ENCODE results near the gene KLK1. TPM values are rescaled to one million over a fixed set of nuclear protein-coding genes. Genes with fewer than 3 reads are reported as not detected.
"Not testable (repeated sequence)": the region's sequence is repeated elsewhere in the genome, so short reads cannot be mapped to it uniquely, and the experiment has no call there.

KLK1 gene
- polyA plus RNA-seq, 1 of the 3 experiments (the other 2 are of a cell fraction), result not detected

GRCh38 chr19:50785329-50785728 lies 38.3 kb downstream of the KLK1 start:
- Histone ChIP-seq H2AFZ (ENCODE audit: low read depth) (no peak overlapping the region), H3K9me2 (no peaks in the 10 kb centered on the region), H4K20me1 (ENCODE audit: insufficient read depth) (no peaks in the 10 kb centered on the region), H3F3A (replicated peaks; ENCODE audit: insufficient read depth) (no peaks in the 10 kb centered on the region), H3K27ac (ENCODE audit: low read depth in 2 of 2, low read length in 1 of 2) (no peak overlapping the region), H3K9ac (no peak overlapping the region), H3K36me3 (replicated peaks in 1 of 2; ENCODE audit: control insufficient read depth in 1 of 2, insufficient read depth in 2 of 2, low read length in 1 of 2) (no peaks in the 10 kb centered on the region), H3K9me3 (no peaks in the 10 kb centered on the region), H3K79me2 (ENCODE audit: insufficient read depth) (no peaks in the 10 kb centered on the region), H3K27me3 (ENCODE audit: insufficient read depth) (peaks cover 17% of the 10 kb centered on the region), H3K4me2 (no peak overlapping the region), H3K4me3 (ENCODE audit: low read depth in 2 of 2, low read length in 1 of 2) (no peak overlapping the region), H3K4me1 (ENCODE audit: control insufficient read depth in 1 of 2, insufficient read depth in 2 of 2, low read depth in 1 of 2, low read length in 1 of 2) (no peaks in the 10 kb centered on the region)
- 70% methylated on average over 12 of the region's 12 CpGs for WGBS (ENCODE audit: low lambda C conversion rate)
- POLR2A ChIA-PET, result no interaction called here
- CTCF ChIA-PET, result interaction anchor here (4.8 to 9.7 kb wide), 2 partner anchors 62 to 115 kb away, joined by 44 to 113 read pairs; partner anchors contain the start of gene CLEC11A
- TF ChIP-seq MEF2A (IDR thresholded peaks at IDR 0.05; ENCODE audit: borderline replicate concordance, low read depth) (no peak), SMC3 (IDR thresholded peaks at IDR 0.05; ENCODE audit: low read depth, low read length) (no peak), ELF1 (IDR thresholded peaks at IDR 0.05) (no peak), USF2 (IDR thresholded peaks at IDR 0.05; ENCODE audit: borderline replicate concordance, low read depth, low read length) (no peak), EZH2phosphoT487 (IDR thresholded peaks at IDR 0.05; ENCODE audit: borderline replicate concordance, low read depth) (no peak), NFIC (IDR thresholded peaks at IDR 0.05; ENCODE audit: borderline replicate concordance) (no peak), RAD21 (IDR thresholded peaks at IDR 0.05; ENCODE audit: low read length) (no peak), GABPA (IDR thresholded peaks at IDR 0.05; ENCODE audit: low read depth) (no peak), NRF1 (IDR thresholded peaks at IDR 0.05; ENCODE audit: low read depth, low read length) (no peak), USF1 (IDR thresholded peaks at IDR 0.05; ENCODE audit: borderline replicate concordance, low read depth) (no peak), JUND (IDR thresholded peaks at IDR 0.05) (no peak), POLR2AphosphoS5 (IDR thresholded peaks at IDR 0.05; ENCODE audit: low read depth, low read length) (no peak), RXRA (IDR thresholded peaks at IDR 0.05; ENCODE audit: borderline replicate concordance, low read depth) (no peak), IRF3 (IDR thresholded peaks at IDR 0.05; ENCODE audit: low read depth, low read length) (no peak), YY1 (IDR thresholded peaks at IDR 0.05; ENCODE audit: low read depth) (no peak), CHD2 (IDR thresholded peaks at IDR 0.05; ENCODE audit: low read length, partially characterized antibody) (no peak), RCOR1 (IDR thresholded peaks at IDR 0.05; ENCODE audit: low read length) (no peak)
- DNase-seq, result no peak

- Histone ChIP-seq H3K9me3 (no peaks in the 10 kb centered on the region), H3K9ac (no peak overlapping the region), H3K27ac (ENCODE audit: low read depth in 2 of 2, low read length in 1 of 2) (no peak overlapping the region), H3F3A (replicated peaks; ENCODE audit: insufficient read depth) (no peaks in the 10 kb centered on the region), H3K4me3 (ENCODE audit: low read depth in 2 of 2, low read length in 1 of 2) (no peak overlapping the region), H3K4me1 (ENCODE audit: control insufficient read depth in 1 of 2, insufficient read depth in 2 of 2, low read depth in 1 of 2, low read length in 1 of 2) (no peaks in the 10 kb centered on the region), H4K20me1 (ENCODE audit: insufficient read depth) (no peaks in the 10 kb centered on the region), H3K4me2 (no peak overlapping the region), H2AFZ (ENCODE audit: low read depth) (no peak overlapping the region), H3K9me2 (no peaks in the 10 kb centered on the region), H3K27me3 (ENCODE audit: insufficient read depth) (peaks cover 23% of the 10 kb centered on the region), H3K79me2 (ENCODE audit: insufficient read depth) (no peaks in the 10 kb centered on the region), H3K36me3 (replicated peaks in 1 of 2; ENCODE audit: control insufficient read depth in 1 of 2, insufficient read depth in 2 of 2, low read length in 1 of 2) (no peaks in the 10 kb centered on the region)
- TF ChIP-seq NFIC (IDR thresholded peaks at IDR 0.05; ENCODE audit: borderline replicate concordance) (no peak), EP300 (IDR thresholded peaks at IDR 0.05; ENCODE audit: borderline replicate concordance in 1 of 2, low read depth in 1 of 2, low read length in 1 of 2) (no peak), EZH2phosphoT487 (IDR thresholded peaks at IDR 0.05; ENCODE audit: borderline replicate concordance, low read depth) (no peak), GATA2 (CRISPR knock-in tag; IDR thresholded peaks at IDR 0.05) (no peak), SMC3 (IDR thresholded peaks at IDR 0.05; ENCODE audit: low read depth, low read length) (no peak), GABPA (IDR thresholded peaks at IDR 0.05; ENCODE audit: low read depth) (no peak), RAD21 (IDR thresholded peaks at IDR 0.05; ENCODE audit: low read length) (no peak), ELF1 (IDR thresholded peaks at IDR 0.05) (no peak), YY1 (IDR thresholded peaks at IDR 0.05; ENCODE audit: low read depth) (no peak), MAX (IDR thresholded peaks at IDR 0.05; ENCODE audit: low read depth) (no peak), PBX3 (IDR thresholded peaks at IDR 0.05) (no peak)
- POLR2A ChIA-PET, result no interaction called here
- CTCF ChIA-PET, result interaction anchor here (1.1 to 9.7 kb wide), 9 partner anchors 14 to 416 kb away, joined by 3 to 113 read pairs (median 9); partner anchors contain the start of gene CLEC11A
- 43% methylated on average over 3 of the region's 3 CpGs for WGBS (ENCODE audit: low lambda C conversion rate)
- DNase-seq, result no peak
These were observed 38.9 kb downstream of the KLK1 start for GRCh38 chr19:50784710-50785109.

GRCh38 chr19:50783848-50784152 lies 39.8 kb downstream of the KLK1 start:
- DNase-seq; H2AFZ ChIP-seq (ENCODE audit: low read depth); POLR2A ChIA-PET; H3K4me1 ChIP-seq (ENCODE audit: control insufficient read depth in 1 of 2, insufficient read depth in 2 of 2, low read depth in 1 of 2, low read length in 1 of 2); H3K36me3 ChIP-seq (replicated peaks in 1 of 2; ENCODE audit: control insufficient read depth in 1 of 2, insufficient read depth in 2 of 2, low read length in 1 of 2); H3K9me2 ChIP-seq; H4K20me1 ChIP-seq (ENCODE audit: insufficient read depth); H3K27ac ChIP-seq (ENCODE audit: low read depth in 2 of 2, low read length in 1 of 2); H3K79me2 ChIP-seq (ENCODE audit: insufficient read depth); H3K9me3 ChIP-seq; H3F3A ChIP-seq (replicated peaks; ENCODE audit: insufficient read depth); H3K4me3 ChIP-seq (ENCODE audit: low read depth in 2 of 2, low read length in 1 of 2); H3K9ac ChIP-seq: not testable (repeated sequence)
- 31% methylated on average over 8 of the region's 8 CpGs for WGBS (ENCODE audit: low lambda C conversion rate)
- CTCF ChIA-PET, result interaction anchor here (0.6 to 9.7 kb wide), 49 partner anchors 9 to 415 kb away, joined by 3 to 113 read pairs (median 5); partner anchors contain the start of genes CLEC11A and KLK4
- H3K4me2 ChIP-seq, result 0 out of 2 replicates have a peak overlapping the region, but pooled peaks have one; percentile 6
- peaks cover 32% of the 10 kb centered on the region for H3K27me3 ChIP-seq (ENCODE audit: insufficient read depth)
